ENCODE results near the gene FLNC. TPM values are rescaled to one million over a fixed set of nuclear protein-coding genes. Genes with fewer than 3 reads are reported as not detected.

FLNC gene
- total RNA-seq, 5 donors from 2014 or later (not counting 1 experiment from before 2014, with no cell fraction given): 0.05 to 0.93 (median 0.38) TPM

Other genes starting within 250 kb of the FLNC start
- gene GARIN1A, start 158.1 kb upstream of the FLNC start, total RNA-seq: 1 to 10 TPM; 1.4 to 3.7 (median 3.2) TPM
- 10 to 100 TPM; 15.8 to 23.4 (median 16.7) TPM for gene CALU, start 91.0 kb upstream of the FLNC start, total RNA-seq
- gene OPN1SW, start 54.6 kb upstream of the FLNC start, total RNA-seq: not detected
- 10 to 100 TPM in 4 of 5 donors, 1 to 10 TPM in 1; 7.6 to 15.7 (median 14.6) TPM for gene CCDC136, start 38.4 kb upstream of the FLNC start, total RNA-seq
- gene ATP6V1F, start 32.5 kb downstream of the FLNC start, total RNA-seq: 10 to 100 TPM; 62.6 to 78.1 (median 75.5) TPM
- under 1 TPM; 0.20 to 0.92 (median 0.53) TPM for gene KCP, start 80.3 kb downstream of the FLNC start, total RNA-seq
- 10 to 100 TPM in 1 of 5 donors, 1 to 10 TPM in 4; 2.2 to 12.7 (median 6.6) TPM for gene IRF5, start 107.5 kb downstream of the FLNC start, total RNA-seq
- 10 to 100 TPM; 26.5 to 39.9 (median 35.9) TPM for gene TNPO3, start 224.7 kb downstream of the FLNC start, total RNA-seq

Data from T-cell (primary cell).